Pancreas (tissue), 10 donors: ENCODE results near the gene TRIM17. TPM values are rescaled to one million over a fixed set of nuclear protein-coding genes. Genes with fewer than 3 reads are reported as not detected.

Experiments
- ATAC-seq, 4 donors: fragments of 200-7000 bp; cut with Tn5 transposase; one replicate each; pipeline versions ENCODE4 v1.8.0 to v1.9.1; 2020; ENCODE audit warnings: mild to moderate bottlenecking in 4 of 4, moderate library complexity in 4 of 4
- DNase-seq, 6 donors: peaks; one replicate each; pipeline ENCODE4 v3.0.0-alpha.2; 2020
- FAIRE-seq: peaks from 2 replicates; lab custom pipeline; 2012; peaks lifted over from hg19 to GRCh38; lab: Jason Lieb, UNC
- H3K27ac ChIP-seq, 4 donors: fragments of 200-600 bp; sonication (generic); 1 replicate in 3 of 4; 2 replicates in 1 of 4; pipeline versions ENCODE4 v1.5.0 to v1.8.0; 2020
- H3K27me3 ChIP-seq, 4 donors: fragments of 200-600 bp; one replicate each; pipeline ENCODE4 v1.8.0; 2021
- H3K36me3 ChIP-seq, 3 donors: fragments of 200-600 bp; sonication (generic) in 1 of 3; one replicate each; pipeline versions ENCODE4 v1.5.0 to v1.8.0; 2020 to 2021
- H3K4me1 ChIP-seq, 3 donors: fragments of 200-600 bp; one replicate each; pipeline ENCODE4 v1.8.0; 2021
- H3K4me3 ChIP-seq, 4 donors: fragments of 200-600 bp; sonication (generic) in 2 of 4; one replicate each; pipeline versions ENCODE4 v1.5.0 to v1.8.0; 2020 to 2021
- H3K9me3 ChIP-seq, 4 donors: fragments of 200-600 bp; one replicate each; pipeline ENCODE4 v1.8.0; 2021
- WGBS, 2 donors: extraction: QIAGEN DNeasy Blood & Tissue Kit; methylation state at CpG; one replicate each; pipeline ENCODE4 v1.1.7; 2013; 5-methylcytosine and 5-hydroxymethylcytosine counted together
- intact Hi-C, 3 donors: fragments of 100-400 bp; cut with DNase I; formaldehyde crosslinking; loops; one replicate each; pipeline versions ENCODE4 v1.11.1 to v1.14.2; 2022
- polyA plus RNA-seq, 2 donors: library from polyadenylated mRNA; stranded (reverse); fragments of 200-250 nt; gene quantifications; one replicate each; pipeline ENCODE4 v1.2.3, GENCODE V29; 2013
- total RNA-seq, 6 donors: library from RNA; stranded (reverse); fragmentation: NEBNext Ultra II Directional in 4 of 6; extraction: Animal tissue kit (Norgen Biotek cat#: 25700) in 4 of 6; gene quantifications; one replicate each; pipeline versions ENCODE4 v1.2.1 to v1.2.4, GENCODE V29; 2021 to 2023
- TF ChIP-seq, protein P1 (sequence below), 4 donors: fragments of 200-600 bp; sonication (generic) in 3 of 4; IDR thresholded peaks; one replicate each; pipeline versions ENCODE4 v1.5.0 to v1.8.0; 2021; ENCODE audit warnings: antibody characterized with exemption in 4 of 4
- donor health status: healthy with polysubstance abuse.
- donor health status: DM: no; HTN: no; CAD: no; lungs with moderate emphysema.
- donor health status: DM: no; HTN: no; CAD: no.
- donor health status: control.
- donor health status: control.
- donor health status: Bipolar disorder and iron deficiency.
- donor health status: DM: yes; HTN: yes; CAD: no.
- donor health status: DM: no; HTN: no; CAD: no.
- donor health status: DM: no; HTN: no; CAD: no.
- donor health status: DM: yes; HTN: yes; CAD: no.

Gene TRIM17
- total and polyA plus RNA-seq, 8 donors = 0.14 to 2.4 (median 0.38) TPM; not detected in 1

DNA sequence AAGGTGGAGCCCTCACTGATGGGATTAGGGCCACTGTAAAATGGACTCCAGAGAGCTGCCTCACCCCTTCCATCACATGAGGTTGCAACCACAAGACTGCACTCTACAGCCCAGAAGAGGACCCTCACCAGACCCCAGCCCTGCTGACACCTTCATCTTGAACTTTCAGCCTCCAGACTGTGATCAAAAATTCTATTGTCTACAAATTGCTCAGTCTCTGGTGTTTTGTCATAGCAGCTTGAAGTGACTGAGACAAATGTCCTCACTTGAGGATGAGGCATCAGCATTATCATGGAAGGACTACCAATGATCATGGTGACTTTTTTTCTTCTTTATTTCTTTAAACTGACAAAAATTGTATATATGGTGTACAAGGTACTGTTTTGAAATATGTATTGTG lies 26.7 kb upstream of the TRIM17 start:
- Histone ChIP-seq H3K27ac (no peak overlapping the region), H3K4me3 (no peak overlapping the region), H3K9me3 (no peaks in the 10 kb centered on the region), H3K4me1 (peaks cover 0 to 6% (median 3%) of the 10 kb centered on the region in 3 donors), H3K27me3 (peaks cover 0 to 17% (median 9%) of the 10 kb centered on the region in 4 donors), H3K36me3 (no peaks in the 10 kb centered on the region)
- intact Hi-C loops = no loop called here
- FAIRE-seq (no peak), ATAC-seq (no peak), DNase-seq (no peak)
- TF ChIP-seq, protein P1, sequence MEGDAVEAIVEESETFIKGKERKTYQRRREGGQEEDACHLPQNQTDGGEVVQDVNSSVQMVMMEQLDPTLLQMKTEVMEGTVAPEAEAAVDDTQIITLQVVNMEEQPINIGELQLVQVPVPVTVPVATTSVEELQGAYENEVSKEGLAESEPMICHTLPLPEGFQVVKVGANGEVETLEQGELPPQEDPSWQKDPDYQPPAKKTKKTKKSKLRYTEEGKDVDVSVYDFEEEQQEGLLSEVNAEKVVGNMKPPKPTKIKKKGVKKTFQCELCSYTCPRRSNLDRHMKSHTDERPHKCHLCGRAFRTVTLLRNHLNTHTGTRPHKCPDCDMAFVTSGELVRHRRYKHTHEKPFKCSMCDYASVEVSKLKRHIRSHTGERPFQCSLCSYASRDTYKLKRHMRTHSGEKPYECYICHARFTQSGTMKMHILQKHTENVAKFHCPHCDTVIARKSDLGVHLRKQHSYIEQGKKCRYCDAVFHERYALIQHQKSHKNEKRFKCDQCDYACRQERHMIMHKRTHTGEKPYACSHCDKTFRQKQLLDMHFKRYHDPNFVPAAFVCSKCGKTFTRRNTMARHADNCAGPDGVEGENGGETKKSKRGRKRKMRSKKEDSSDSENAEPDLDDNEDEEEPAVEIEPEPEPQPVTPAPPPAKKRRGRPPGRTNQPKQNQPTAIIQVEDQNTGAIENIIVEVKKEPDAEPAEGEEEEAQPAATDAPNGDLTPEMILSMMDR (IDR thresholded peaks at IDR 0.05) = no peak

DNA sequence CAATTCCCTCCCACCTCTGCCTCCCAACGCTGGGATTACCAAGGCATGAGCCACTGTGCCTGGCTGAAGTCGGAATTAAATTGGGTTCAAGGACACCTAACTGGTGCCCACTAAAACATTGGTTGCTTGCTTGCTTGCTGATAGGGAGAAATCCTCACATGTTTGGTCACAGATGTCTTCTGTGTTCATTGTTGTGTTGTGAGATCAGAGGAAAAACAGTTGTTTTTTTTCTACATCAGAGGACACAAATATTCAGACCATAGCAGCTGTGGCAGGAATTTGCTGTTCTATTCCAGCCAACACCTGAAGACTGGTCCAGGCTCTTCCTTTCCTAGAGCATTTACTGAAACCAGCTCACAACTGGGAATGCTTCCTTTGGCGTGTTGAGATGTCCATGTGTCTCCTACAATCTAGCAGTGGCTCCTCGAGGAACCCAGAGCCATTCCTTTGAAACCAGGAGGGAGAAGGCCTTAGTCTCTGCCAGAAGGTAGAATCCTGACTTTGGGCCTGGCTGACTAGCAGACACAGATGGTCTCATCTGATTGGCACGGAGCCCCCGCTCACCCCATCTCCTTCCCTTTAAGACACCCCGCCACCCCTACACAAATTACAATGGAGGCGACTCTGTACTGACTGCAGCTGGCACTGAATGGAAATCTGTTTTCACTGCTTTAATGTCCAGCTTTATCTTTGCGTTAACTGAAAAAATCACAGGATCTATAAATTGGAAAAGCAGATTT lies 24.3 kb upstream of the TRIM17 start:
- TF ChIP-seq, protein P1 (IDR thresholded peaks at IDR 0.05) = no peak
- intact Hi-C loops = no loop called here
- FAIRE-seq (no peak), DNase-seq (no peak), ATAC-seq (no peak)
- peaks cover 0 to 5% (median 3%) of the 10 kb centered on the region in 3 donors for H3K4me1 ChIP-seq
- no peaks in the 10 kb centered on the region for H3K9me3 ChIP-seq
- no peaks in the 10 kb centered on the region for H3K36me3 ChIP-seq
- no peak overlapping the region for H3K4me3 ChIP-seq
- WGBS, 2 donors = 80 to 85% methylated on average over 9 of the region's 9 CpGs
- no peak overlapping the region for H3K27ac ChIP-seq
- peaks cover 0 to 11% (median 9%) of the 10 kb centered on the region in 4 donors for H3K27me3 ChIP-seq

DNA sequence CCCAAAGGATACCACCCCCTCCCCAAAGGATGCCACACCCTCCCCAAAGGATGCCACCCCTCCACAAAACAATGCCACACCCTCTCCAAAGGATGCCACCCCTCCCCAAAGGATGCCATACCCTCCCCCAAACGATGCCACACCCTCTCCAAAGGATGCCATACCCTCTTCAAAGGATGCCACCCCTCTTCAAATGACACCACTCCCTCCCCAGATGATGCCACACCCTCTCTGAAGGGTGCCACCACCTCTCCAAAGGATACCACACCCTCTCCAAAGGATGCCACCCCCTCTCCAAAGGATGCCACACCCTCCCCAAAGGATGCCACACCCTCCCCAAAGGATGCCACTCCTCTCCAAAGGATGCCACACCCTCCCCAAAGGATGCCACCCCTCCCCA lies 21.6 kb upstream of the TRIM17 start:
- no peak for DNase-seq
- TF ChIP-seq, protein P1 (IDR thresholded peaks at IDR 0.05) = no peak
- Histone ChIP-seq H3K27me3 (no peaks in the 10 kb centered on the region), H3K4me3 (no peak overlapping the region), H3K27ac (no peak overlapping the region), H3K9me3 (no peaks in the 10 kb centered on the region), H3K36me3 (no peaks in the 10 kb centered on the region), H3K4me1 (no peaks in the 10 kb centered on the region)
- no peak for ATAC-seq
- no peak for FAIRE-seq
- intact Hi-C loops = no loop called here
- WGBS, 2 donors = 27 to 31% methylated on average over 1 of the region's 1 CpG

DNA sequence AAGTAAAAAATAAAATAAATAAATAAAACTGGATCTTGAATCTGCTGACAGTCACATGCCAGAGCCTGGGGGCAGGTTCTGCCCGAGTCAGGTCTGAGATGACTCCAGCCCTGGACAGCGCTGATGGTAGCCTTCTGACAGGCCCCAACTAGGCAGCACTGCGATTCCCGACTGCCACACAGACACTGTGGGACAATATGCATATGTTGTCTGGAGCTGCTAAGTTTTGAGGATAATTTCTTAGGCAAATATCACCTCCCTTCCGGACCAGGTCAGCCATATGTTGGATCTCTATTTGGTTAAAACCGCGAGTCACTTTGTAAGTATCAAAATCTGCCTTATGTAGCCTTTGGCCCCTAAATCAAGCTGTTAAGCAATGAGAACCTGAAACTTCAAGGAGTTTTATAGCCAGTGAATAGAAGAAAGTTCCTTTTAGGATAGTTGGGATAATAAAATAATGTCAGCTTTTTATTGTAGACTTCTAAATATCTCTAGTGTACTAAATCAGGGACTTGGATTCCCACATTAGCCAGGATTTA lies 20.8 kb upstream of the TRIM17 start:
- no peaks in the 10 kb centered on the region for H3K27me3 ChIP-seq
- no peak for DNase-seq

More for the DNA sequence above, 20.8 kb upstream of the TRIM17 start:
- ATAC-seq (no peak), FAIRE-seq (no peak)
- intact Hi-C loops = no loop called here
- TF ChIP-seq, protein P1 (IDR thresholded peaks at IDR 0.05) = no peak
- no peak overlapping the region for H3K4me3 ChIP-seq
- H3K36me3 ChIP-seq = no peaks in the 10 kb centered on the region
- no peaks in the 10 kb centered on the region for H3K9me3 ChIP-seq
- 78 to 81% methylated on average over 7 of the region's 7 CpGs for WGBS, 2 donors
- H3K27ac ChIP-seq = no peak overlapping the region
- no peaks in the 10 kb centered on the region for H3K4me1 ChIP-seq
